Activated CD8-positive, alpha-beta memory T cell treated with anti-CD3 and anti-CD28 coated beads for 4 hours (primary cell): ENCODE data around the gene SLC35B1.
"Not testable (repeated sequence)": the region's sequence is repeated elsewhere in the genome, so short reads cannot be mapped to it uniquely, and the experiment has no call there.

Experiments
- DNase-seq, 2 donors: peaks; one replicate each; pipeline ENCODE4 v3.0.0-alpha.2; 2020; ENCODE audit warnings: low read depth in 2 of 2

Gene SLC35B1

DNA sequence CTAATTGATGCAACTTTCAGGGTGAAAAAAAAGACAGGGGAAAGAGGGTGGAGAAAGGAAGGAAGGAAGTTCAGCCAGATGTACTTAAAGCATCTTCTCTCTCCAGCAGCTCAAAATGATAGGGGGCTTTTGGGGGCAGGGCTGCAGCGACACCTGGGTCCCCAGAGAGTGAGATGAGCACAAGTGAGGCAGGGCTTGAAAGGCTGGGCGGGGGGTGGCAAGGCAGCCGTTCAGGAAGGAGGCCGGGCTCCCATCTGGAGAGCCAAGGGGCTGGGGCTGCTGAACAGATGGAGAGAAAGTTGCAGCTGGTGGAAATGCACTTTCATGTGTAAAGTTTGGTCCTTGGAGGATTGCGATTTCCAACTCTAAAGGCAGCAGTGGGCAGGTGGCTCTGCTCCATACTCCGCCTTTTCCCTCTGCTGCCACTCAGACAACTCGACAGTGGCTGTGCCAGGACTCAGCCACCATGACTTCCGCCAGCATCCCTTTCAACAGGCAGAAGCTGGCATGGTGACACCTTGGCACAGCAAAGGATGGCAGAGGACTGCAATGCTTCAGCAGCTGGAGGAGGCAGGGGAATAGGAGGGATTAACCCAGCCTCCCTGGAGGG is 7.7 kb downstream of the SLC35B1 start:
- no peak for DNase-seq

DNA sequence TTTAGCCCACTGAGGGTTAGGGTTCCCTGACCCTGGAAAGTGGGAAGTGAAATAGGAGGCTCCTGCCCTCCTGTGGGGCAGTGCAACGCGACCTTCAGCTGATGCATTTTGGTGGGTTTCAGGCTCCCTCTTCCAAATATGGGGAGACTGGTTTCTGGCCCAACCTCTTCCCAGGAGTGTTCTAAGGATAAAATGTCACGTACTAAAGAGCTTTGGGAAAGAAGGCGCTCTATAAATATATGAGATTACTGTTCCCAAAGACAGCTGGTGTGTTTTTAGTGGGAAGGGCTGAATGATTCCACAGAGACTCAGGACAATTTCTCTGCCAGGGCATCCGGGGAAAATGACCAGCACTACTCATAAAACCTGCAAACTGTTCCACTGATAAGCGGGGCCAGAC is 9.8 kb downstream of the SLC35B1 start:
- DNase-seq: no peak

DNA sequence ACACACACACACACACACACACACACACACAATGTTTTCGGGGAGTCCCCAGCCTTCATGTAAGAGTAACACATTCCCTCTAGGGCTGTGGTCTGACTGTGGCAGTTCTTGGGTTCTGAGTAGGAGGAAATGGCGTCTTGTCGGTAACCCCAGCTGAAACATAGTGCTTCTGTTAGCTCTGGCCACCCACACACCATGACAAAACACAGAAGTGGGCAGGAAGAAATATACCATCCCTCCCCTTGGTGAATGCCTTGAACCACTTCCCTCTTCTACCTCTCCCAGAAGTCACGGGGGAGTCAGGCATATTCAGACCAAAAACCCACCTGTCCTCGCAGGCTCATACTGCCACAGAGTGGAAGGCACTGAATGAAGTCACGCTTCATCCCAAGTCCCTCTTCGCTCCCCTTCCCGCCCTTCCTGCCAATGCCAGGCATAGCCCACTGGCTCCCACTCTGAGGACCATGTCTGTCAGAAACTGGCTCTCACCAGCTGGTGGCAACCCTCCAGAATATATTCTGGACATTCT is 11.5 kb downstream of the SLC35B1 start:
- peak; percentile 66 to 72 for DNase-seq

DNA sequence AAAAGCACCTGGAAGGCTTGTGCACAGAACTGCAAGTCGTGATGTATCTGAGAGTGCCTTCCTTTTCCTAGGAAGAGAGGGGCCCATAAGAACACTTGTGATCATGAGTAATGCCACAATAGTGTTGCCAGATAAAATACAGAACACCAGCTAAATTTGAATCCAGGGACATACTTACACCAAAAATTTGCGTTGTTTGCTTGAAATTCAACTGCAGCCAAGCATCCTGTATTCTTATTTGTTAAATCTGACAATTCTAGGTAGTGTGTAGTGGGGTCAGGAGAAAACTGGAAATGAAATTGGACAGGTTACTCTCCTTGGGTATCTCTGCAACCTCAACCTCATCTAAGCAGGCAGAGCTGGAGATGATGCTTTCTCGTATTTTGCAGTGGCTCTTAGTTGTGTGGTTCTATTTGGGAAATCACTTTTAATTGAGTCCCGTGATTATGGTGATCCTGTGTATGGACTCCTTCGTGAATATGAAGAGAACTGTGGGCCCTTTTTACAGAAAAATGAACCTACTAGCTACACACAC is 12.0 kb downstream of the SLC35B1 start:
- no peak for DNase-seq

DNA sequence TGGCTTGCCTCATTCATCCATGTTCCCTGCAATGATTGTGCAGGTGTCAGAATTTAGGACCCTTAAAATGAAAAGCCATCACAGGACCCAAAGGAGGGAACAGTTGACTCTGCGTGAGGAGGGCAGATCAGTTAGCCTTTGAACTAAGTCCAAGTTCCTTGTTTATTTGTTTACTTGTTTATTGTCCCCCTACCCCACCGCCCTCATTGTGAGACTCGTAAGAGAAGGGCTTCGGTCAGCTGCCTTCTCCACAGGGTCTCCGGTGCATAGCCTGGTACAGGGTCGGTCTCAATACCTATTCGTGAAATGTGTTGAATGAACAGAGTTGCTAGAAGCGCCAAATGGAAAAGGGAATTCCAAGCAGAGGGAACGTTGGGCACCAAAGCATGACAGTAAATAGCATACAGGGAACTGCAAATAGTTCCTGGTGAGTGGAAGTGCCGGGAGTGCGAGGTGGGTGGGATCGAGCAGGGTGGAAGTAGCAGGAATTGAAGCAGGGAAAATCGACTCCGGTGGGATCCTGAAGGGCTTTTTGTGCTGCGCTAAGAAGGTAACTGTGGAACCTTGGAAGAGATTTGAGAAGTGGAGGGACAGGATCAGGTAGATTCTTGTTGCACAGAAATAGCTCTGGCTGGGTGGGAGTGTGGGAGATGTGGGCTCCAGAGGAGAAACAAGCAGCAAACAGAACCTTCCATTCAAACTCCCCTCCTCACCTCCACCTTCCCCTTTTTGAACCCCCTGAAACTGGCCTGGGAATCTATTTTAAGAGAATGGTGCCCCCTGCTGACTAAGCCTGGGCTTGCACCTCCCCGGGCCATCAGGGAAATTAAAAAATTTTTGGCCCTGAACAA is 12.7 kb downstream of the SLC35B1 start:
- peak in 1 of 2 donors; percentile 42 for DNase-seq

DNA sequence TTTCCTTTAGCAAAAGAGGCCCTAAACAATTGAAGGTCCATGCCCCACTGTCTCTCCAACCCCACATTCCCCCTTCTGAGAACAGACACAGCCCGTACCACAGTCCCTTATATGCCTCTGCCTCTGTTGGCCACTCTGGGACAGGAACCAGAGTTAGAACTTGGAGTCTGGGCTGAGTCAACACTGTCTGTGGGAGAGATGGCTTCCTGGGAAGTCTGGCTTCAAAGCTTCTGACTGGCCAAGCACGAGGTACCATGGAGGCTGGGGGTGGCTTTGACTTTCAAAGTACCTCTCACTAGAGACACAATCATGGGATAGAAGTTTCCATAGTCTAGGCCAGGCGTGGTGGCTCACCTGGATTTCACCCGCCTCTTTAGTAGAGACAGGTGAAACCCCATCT is 15.0 kb downstream of the SLC35B1 start:
- DNase-seq: no peak

DNA sequence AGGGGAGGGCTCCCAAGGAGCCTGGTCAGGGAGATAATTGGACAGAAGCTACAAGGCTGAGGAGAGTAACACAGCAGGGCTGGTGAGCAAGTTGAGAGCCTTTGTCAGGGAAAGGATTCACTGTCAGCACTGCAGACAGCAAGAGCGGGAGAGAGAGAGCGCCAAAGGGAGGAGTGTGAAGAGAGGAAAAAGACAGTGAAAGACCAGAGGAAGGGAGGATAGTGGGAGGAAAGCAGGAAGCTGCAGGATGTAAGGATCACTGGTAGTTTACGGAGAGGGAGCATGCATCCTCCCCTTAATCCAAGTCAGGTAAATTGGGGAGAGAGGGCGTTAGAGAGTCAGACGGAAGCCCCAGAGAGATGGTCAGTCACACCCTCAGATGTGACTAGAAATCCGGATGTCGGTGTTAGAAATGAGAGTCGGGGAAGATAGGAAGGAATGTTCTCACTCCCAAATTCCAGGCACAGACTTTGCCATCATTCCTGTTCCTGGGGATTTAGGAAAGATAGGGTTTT is 16.0 kb downstream of the SLC35B1 start:
- DNase-seq: no peak

DNA sequence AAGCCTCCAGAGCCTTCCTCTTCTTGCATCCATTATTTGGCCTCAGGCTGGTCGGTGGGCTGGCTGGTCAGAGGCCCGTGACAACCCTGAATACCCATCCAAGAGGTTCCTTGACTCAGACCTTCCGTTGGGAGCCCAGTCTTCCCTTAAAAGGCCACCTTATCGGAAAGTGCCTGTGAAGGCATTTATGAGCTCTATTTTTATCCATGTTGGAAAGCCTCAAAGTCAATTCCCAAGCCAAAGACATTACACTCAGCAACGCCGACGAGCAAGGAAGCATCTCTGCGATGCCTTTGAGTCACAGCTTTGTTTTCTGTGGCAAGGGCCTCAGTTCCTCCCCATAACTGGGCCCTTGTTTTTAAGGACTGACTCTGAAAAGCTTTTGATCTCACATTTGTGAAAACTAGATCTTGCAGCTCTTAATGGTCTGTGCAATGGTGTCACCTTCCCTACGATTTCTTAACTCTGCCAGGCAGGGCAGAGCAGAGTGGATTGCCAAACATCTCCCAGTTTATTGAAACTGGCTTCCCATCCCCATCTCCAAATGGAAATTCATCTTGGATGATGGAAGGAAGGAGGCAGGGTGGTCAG is 16.6 kb downstream of the SLC35B1 start:
- no peak for DNase-seq

DNA sequence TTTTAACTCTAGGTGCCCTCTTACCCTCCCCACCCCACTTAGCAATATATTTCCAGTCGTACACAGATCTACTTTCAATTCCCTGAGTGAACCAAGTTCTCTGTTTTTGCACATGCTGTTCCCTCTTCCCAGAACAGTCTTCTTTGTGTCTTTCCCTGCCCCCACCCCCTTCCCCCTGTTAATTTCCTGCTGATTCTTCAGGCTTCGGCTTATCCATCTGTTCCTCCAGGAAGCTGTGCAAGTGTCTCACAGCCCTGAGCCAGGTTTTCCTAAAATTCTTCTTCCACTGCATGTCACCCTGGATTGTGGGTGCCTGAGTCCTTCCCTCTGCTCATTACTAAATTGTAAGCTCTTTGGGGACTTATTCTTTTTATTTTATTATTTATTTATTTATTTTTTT is 17.5 kb downstream of the SLC35B1 start:
- no peak for DNase-seq

DNA sequence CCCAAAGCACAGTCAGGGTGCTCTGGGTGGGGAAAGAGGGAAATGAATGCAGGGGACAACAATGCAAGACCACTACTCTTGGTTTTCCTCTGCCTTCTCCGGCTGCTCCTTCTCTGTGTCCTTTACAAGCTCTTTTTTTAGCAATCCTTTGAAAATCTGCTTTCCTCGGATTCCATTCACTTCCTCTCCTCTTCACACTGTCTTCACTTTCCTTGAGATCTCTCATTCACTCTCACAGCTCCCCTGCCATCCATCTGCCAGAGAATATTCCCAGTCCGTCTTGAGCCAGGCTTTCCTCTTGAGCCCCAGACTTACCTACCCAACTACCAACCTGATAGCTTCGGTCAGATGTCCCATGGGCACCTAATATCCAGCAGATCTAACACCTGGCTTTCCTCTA is 18.9 kb downstream of the SLC35B1 start:
- no peak for DNase-seq

DNA sequence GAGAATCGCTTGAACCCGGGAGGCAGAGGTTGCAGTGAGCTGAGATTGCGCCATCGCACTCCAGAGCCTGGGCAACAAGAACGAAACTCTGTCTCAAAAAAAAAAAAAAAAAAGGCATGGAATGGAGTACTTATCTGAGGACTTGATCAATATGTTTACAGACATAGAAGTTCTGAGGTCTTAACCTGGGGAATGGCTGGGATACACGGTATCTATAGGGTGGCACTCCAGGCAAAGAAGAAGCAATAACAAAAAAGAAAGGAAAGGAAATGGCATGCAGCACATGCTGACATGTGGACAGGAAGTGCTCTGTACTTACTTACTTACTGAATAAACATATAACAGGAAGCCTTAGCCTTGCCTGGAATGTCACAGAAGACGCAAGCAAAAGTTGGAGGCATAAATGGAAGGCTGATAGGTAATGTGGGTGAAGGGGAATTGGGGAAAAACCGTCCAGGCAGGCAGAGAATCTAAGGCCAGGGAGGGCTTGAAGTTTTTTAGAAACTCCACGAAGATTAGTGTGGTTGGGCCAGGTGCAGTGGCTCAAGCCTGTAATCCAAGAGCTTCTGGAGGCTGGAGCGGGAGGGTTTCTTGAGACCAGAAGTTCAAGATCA is 19.8 kb downstream of the SLC35B1 start:
- DNase-seq: no peak

DNA sequence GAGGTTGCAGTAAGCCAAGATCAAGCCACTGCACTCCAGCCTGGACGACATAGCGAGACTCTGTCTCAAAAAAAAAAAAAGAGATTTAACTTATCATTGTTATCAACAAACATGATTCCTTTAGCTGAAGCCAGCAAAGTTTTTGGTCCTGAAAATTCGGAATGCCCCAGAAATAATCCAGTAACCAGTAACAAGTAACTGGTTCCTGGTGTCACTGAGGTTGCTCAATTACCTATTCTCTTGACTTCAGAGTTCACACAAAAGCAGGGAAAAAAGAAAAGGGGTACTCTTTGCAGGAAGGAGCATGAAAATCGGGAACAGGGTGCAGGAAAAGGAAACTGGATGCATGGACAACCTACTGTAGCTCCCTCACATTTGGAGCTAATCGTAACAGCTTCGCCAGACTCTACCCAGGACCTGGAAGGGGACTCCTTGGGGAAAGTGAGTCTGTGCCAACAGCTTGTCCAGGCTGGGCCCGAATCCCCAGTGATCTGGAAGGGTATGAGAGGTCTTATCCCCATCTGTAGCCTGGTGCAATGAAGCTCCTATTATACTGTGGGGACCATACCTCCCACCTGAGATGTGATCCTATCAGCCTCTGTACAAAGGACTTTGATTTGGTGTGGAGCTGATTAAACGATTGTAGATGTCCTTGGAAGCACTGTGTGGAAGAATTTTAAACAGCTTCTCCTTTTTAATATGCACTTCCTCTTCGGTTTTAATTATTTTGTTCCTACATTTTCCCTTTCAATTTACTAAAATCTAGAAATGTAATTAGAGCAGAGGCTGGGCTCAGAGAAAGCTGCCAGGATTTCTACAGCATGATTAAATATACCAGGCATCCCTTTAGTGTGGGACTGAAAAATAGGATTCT is 26.4 kb downstream of the SLC35B1 start:
- no peak for DNase-seq

DNA sequence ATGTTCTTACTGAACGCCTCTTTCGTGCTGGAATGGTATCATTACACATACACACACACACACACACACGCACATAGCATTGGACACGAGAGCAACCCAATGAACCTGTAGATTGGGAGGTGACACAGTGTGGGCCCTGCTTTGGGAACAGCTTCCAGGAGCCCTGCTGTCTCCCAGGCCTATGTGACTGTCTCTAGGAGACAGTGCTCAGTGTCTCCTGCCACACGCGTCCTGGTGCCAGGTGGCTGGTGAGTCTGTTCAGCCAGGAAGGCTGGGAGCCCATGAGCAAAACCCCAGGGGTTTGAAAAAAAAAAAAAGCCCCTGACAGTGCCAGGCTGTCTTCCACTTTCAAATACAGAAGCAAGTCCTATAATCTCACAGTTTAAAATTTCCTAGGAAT is 27.4 kb downstream of the SLC35B1 start:
- no peak for DNase-seq

DNA sequence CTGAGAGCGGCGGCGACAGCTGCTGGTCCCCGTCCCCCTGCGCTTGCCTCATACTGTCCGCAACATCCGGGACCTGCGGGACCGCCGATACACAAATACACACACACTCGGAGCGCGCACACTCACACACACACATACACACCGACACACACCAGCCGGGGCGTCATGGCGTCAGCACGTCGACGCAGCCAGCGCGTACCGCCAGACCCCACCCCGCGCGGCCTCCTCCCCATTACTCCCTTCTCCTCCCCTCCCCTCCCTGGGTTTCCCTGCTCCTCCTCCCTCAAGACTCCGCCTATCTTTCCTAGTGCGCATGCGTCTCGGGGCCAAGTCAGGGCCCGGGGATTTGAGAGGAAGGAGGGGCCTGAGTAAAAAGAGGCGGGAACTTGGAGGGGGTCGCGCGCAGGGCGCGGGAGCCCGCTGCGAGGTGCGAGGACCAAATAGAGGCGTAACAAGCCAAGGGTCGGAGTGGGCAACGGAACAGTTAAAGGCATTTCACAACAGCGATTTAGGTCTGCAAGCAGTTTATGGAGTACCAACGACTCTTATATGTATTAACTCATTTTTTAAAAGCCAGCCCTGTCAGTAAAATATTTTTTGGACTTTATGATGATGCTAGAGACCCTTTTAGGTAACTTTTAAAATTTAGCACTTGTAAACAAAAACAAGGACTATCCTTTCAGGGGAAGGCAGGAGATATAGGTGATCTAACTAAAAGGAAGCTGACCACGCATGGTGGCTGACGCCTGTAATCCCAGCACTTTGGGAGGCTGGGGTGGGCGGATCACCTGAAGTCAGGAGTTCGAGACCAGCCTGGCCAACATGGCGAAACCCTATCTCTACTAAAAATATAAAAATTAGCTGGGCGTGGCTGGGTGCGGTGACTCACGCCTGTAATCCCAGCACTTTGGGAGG is 29.6 kb downstream of the SLC35B1 start, which contains the start of gene SPOP:
Gene SPOP, minus strand, starts transcription at position 165 of the 915 bp plus-strand sequence. CDS start 55,287 bp downstream, outside the sequence.
- peak; percentile 98 to 99 for DNase-seq

DNA sequence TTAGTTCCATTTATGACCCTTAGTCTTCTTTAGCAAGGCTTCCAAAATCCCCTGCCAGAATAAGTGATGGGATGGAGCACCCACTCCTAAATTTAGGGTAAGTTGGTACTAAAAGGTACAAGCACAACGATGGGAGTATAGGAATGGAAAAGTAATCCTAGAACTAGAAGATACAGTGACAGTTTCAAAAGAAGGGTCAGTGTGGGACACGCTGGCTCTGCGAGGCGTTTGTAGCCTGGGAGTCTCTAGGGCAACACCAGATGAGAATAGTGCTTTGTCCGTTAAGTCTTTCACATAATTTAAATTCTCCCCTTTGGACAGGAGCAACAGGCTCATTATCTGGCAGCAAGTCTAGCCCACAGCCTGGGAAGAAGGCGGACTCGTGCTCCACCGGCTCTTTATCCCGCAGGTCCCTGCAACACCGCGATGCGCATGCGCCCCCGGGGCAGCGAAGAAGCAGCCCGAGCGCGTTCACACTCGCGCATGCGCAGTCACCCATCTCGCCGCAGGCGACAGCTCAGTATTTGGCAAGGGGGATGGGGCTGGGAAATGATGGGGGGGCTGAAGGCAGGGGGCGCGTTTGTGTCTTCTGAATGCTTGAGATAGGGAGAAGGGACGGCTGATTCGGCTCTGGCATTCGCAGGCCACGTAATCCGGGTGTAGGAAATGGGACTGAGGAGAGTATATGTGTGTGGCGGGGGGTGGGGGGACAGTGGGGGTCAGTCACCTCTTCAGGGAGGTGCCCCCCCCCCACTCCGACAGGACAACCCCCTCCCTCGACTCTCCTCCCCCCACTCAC is 30.4 kb downstream of the SLC35B1 start:
- DNase-seq: peak; percentile 93 to 94

DNA sequence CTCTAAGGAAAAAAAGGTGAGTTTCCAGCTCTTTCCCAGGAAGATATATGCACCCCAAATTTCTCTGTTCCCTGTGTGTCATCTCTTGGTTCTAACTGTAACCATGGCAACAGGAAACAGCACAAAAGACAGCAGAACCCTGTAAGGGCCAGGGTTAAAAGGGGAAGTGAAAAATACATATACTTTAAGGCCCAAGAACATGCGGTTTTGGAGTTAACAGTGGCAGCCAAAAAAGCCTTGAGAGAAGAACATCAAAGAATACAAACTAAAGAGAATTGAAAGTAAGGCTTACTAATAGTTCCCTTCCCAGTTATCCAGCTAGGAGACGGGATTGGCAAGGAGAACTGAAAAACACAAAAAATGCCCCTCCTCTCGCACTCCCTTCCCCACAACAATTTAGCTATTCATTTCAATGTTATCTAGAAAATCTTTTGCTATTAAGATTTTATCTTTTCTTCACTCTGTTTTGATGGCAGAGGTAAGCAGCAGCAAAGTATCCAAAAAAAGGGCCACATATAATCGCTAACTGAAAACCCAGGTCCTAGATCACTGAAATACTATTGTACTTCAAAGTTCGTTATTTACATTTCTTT is 31.4 kb downstream of the SLC35B1 start:
- DNase-seq: no peak

DNA sequence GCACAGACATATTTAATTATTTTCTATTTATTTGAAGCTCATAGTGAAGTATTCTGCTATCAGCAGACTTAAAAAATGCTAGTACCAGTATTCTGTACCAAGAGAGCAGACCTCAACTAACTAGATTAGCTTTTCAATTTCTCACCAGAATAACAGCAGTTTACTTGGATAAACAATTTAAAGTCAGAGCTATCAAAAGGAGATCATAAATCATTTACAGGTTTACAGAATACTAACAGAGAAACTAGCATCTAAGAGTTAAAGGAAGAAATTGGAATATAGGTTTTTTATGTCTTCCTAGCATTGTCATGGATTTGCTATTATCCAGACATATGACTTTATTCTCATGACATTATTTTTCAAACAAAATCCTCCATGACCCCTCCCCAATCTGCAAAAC is 33.3 kb downstream of the SLC35B1 start:
- no peak for DNase-seq

DNA sequence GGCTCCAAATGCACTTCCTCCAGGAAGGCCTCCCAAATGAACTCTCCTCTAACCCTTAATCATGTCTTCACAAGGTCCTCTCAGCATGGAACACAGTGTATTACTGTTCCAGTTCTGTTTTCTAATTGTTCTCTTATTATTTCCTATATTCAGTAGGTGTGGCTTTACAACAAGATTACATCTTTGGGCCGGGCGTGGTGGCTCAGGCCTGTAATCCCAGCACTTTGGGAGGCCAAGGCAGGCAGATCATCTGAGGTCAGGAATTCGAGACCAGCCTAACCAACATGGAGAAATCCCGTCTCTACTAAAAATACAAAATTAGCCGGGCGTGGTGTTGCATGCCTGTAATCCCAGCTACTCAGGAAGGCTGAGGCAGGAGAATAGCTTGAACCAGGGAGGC is 34.1 kb downstream of the SLC35B1 start:
- DNase-seq: not testable (repeated sequence)
